Activated T-cell treated with anti-CD3 and anti-CD28 coated beads for 1 hour (primary cell): ENCODE measurements around the gene RLBP1.
"Not testable (repeated sequence)": the region's sequence is repeated elsewhere in the genome, so short reads cannot be mapped to it uniquely, and the experiment has no call there.

Experiments used
- DNase-seq: peaks from one replicate; pipeline ENCODE4 v3.0.0-alpha.2; 2020; ENCODE audit warnings: low read depth

RLBP1 gene

GRCh38 chr15:89221543-89221942, at the start of gene RLBP1:
Gene RLBP1, minus strand, starts transcription at chr15:89221579. Its CDS starts 2,604 bp downstream, at chr15:89218975.
- DNase-seq: no peak

GRCh38 chr15:89250142-89250541, 28.8 kb upstream of the RLBP1 start:
- DNase-seq: not testable (repeated sequence)

- no peak for DNase-seq
These were observed 27.2 kb upstream of the RLBP1 start for GRCh38 chr15:89248584-89248983.

GRCh38 chr15:89247446-89247845, 26.1 kb upstream of the RLBP1 start:
- DNase-seq: no peak

GRCh38 chr15:89244574-89244903, 23.2 kb upstream of the RLBP1 start:
- DNase-seq: no peak

- DNase-seq: peak; percentile 95
These were observed 22.6 kb upstream of the RLBP1 start, which contains the start of gene FANCI for GRCh38 chr15:89243691-89244573. Gene FANCI, plus strand, starts transcription at chr15:89243979. Its CDS starts 3,669 bp downstream, at chr15:89247648.

- DNase-seq: no peak
These were observed 21.8 kb upstream of the RLBP1 start for GRCh38 chr15:89243046-89243690.

GRCh38 chr15:89239883-89240810, 18.8 kb upstream of the RLBP1 start:
- not testable (repeated sequence) for DNase-seq

- DNase-seq: no peak
These were observed 10.5 kb upstream of the RLBP1 start for GRCh38 chr15:89231832-89232231.

- no peak for DNase-seq
These were observed 8.9 kb upstream of the RLBP1 start for GRCh38 chr15:89230277-89230676.

GRCh38 chr15:89227425-89227824, 6.0 kb upstream of the RLBP1 start:
- no peak for DNase-seq

- DNase-seq: no peak
These were observed 5.2 kb upstream of the RLBP1 start for GRCh38 chr15:89226359-89227221.

- DNase-seq: no peak
These were observed 4.2 kb upstream of the RLBP1 start for GRCh38 chr15:89225588-89225987.

GRCh38 chr15:89218531-89218930, 2.8 kb downstream of the RLBP1 start:
- DNase-seq: no peak

- no peak for DNase-seq
These were observed 3.5 kb downstream of the RLBP1 start for GRCh38 chr15:89217686-89218376.

GRCh38 chr15:89217031-89217430, 4.3 kb downstream of the RLBP1 start:
- no peak for DNase-seq

- no peak for DNase-seq
These were observed 5.8 kb downstream of the RLBP1 start for GRCh38 chr15:89215627-89216026.

GRCh38 chr15:89211678-89212170, 9.7 kb downstream of the RLBP1 start:
- no peak for DNase-seq

- DNase-seq: no peak
These were observed 12.3 kb downstream of the RLBP1 start for GRCh38 chr15:89209057-89209456.

- no peak for DNase-seq
These were observed 13.1 kb downstream of the RLBP1 start for GRCh38 chr15:89208256-89208655.
